ENCODE measurements around the gene HIVEP3. TPM values are rescaled to one million over a fixed set of nuclear protein-coding genes. Genes with fewer than 3 reads are reported as not detected.

The HIVEP3 gene
- total RNA-seq, 1 experiment from 2014 or later = 0.55 TPM

DNA sequence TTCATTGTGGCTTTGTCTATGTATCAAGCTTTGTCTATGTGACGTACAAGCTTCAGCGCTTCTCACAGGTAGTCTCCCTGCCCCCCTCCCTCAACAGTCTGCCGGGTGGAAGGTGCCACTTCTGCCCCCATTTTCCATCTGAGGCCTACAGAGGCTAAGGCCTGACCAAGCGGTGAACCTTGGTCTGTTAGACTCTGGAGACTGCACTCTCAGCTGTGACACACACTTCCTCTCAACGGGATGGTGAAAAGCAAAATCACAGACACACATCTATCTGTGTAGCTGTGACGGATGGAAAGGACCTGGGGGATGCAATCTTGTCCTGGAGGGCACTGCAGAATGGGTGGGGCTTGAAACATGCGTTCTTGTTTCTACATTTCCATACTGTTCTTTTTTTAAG lies 281.4 kb downstream of the HIVEP3 start:
- Mint-ChIP-seq H3K27me3 (ENCODE audit: low read depth) (no peaks in the 10 kb centered on the region), H3K4me1 (peaks cover 5% of the 10 kb centered on the region), H3K27ac (no peak overlapping the region), H3K9me3 (no peaks in the 10 kb centered on the region), H3K36me3 (no peaks in the 10 kb centered on the region), H3K4me3 (no peak overlapping the region)
- TF ChIP-seq ZNF425 (CRISPR knock-in tag; conservative IDR thresholded peaks at IDR 0.05) (no peak), NR1H2 (CRISPR knock-in tag; IDR thresholded peaks at IDR 0.05) (no peak), ZNF232 (CRISPR knock-in tag; IDR thresholded peaks at IDR 0.05) (no peak), ZNF138 (CRISPR knock-in tag; conservative IDR thresholded peaks at IDR 0.05) (no peak), FOXK1 (CRISPR knock-in tag; IDR thresholded peaks at IDR 0.05) (no peak), TCF7 (CRISPR knock-in tag; IDR thresholded peaks at IDR 0.05; ENCODE audit: low read depth) (no peak), ZNF396 (CRISPR knock-in tag; IDR thresholded peaks at IDR 0.05; ENCODE audit: borderline replicate concordance) (no peak), GRHL2 (CRISPR knock-in tag; IDR thresholded peaks at IDR 0.05; ENCODE audit: insufficient replicate concordance, severe bottlenecking) (no peak), SP1 (CRISPR knock-in tag; conservative IDR thresholded peaks at IDR 0.05) (no peak), ZNF263 (CRISPR knock-in tag; IDR thresholded peaks at IDR 0.05; ENCODE audit: low read depth) (no peak), NR2C2 (CRISPR knock-in tag; IDR thresholded peaks at IDR 0.05) (no peak)
- TF ChIP-seq, protein P1, sequence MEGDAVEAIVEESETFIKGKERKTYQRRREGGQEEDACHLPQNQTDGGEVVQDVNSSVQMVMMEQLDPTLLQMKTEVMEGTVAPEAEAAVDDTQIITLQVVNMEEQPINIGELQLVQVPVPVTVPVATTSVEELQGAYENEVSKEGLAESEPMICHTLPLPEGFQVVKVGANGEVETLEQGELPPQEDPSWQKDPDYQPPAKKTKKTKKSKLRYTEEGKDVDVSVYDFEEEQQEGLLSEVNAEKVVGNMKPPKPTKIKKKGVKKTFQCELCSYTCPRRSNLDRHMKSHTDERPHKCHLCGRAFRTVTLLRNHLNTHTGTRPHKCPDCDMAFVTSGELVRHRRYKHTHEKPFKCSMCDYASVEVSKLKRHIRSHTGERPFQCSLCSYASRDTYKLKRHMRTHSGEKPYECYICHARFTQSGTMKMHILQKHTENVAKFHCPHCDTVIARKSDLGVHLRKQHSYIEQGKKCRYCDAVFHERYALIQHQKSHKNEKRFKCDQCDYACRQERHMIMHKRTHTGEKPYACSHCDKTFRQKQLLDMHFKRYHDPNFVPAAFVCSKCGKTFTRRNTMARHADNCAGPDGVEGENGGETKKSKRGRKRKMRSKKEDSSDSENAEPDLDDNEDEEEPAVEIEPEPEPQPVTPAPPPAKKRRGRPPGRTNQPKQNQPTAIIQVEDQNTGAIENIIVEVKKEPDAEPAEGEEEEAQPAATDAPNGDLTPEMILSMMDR (IDR thresholded peaks at IDR 0.05) = no peak
- TF ChIP-seq, protein P2, sequence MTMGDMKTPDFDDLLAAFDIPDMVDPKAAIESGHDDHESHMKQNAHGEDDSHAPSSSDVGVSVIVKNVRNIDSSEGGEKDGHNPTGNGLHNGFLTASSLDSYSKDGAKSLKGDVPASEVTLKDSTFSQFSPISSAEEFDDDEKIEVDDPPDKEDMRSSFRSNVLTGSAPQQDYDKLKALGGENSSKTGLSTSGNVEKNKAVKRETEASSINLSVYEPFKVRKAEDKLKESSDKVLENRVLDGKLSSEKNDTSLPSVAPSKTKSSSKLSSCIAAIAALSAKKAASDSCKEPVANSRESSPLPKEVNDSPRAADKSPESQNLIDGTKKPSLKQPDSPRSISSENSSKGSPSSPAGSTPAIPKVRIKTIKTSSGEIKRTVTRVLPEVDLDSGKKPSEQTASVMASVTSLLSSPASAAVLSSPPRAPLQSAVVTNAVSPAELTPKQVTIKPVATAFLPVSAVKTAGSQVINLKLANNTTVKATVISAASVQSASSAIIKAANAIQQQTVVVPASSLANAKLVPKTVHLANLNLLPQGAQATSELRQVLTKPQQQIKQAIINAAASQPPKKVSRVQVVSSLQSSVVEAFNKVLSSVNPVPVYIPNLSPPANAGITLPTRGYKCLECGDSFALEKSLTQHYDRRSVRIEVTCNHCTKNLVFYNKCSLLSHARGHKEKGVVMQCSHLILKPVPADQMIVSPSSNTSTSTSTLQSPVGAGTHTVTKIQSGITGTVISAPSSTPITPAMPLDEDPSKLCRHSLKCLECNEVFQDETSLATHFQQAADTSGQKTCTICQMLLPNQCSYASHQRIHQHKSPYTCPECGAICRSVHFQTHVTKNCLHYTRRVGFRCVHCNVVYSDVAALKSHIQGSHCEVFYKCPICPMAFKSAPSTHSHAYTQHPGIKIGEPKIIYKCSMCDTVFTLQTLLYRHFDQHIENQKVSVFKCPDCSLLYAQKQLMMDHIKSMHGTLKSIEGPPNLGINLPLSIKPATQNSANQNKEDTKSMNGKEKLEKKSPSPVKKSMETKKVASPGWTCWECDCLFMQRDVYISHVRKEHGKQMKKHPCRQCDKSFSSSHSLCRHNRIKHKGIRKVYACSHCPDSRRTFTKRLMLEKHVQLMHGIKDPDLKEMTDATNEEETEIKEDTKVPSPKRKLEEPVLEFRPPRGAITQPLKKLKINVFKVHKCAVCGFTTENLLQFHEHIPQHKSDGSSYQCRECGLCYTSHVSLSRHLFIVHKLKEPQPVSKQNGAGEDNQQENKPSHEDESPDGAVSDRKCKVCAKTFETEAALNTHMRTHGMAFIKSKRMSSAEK (CRISPR knock-in tag; IDR thresholded peaks at IDR 0.05; ENCODE audit: borderline replicate concordance) = no peak
- TF ChIP-seq, protein P3, sequence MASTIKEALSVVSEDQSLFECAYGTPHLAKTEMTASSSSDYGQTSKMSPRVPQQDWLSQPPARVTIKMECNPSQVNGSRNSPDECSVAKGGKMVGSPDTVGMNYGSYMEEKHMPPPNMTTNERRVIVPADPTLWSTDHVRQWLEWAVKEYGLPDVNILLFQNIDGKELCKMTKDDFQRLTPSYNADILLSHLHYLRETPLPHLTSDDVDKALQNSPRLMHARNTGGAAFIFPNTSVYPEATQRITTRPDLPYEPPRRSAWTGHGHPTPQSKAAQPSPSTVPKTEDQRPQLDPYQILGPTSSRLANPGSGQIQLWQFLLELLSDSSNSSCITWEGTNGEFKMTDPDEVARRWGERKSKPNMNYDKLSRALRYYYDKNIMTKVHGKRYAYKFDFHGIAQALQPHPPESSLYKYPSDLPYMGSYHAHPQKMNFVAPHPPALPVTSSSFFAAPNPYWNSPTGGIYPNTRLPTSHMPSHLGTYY (CRISPR knock-in tag; IDR thresholded peaks at IDR 0.05) = no peak
- TF ChIP-seq, protein P4, sequence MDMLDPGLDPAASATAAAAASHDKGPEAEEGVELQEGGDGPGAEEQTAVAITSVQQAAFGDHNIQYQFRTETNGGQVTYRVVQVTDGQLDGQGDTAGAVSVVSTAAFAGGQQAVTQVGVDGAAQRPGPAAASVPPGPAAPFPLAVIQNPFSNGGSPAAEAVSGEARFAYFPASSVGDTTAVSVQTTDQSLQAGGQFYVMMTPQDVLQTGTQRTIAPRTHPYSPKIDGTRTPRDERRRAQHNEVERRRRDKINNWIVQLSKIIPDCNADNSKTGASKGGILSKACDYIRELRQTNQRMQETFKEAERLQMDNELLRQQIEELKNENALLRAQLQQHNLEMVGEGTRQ (CRISPR knock-in tag; IDR thresholded peaks at IDR 0.05) = no peak
- ChIA-PET CTCF (no interaction called here), POLR2A (no interaction called here)
- DNase-seq (ENCODE audit: low spot score) = no peak
- no peak for ATAC-seq

DNA sequence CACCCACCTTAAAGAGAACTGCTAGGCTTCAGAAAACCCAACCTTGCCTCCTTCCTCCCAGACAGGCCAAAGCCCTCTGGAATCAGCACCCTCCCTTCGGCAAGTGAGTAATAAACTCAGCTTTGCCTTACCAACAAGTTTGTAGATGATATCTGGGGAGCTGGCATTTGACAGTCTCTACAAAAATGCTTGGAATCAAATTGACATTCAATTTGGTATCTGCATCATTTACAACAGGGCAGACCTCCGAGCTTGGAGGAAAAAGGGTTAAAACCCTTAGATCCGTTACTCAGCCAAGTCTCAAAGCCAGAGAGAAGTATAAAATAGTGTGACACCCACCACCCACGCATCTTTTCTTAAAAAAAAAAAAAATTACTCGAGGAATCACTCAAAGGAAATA lies 285.0 kb downstream of the HIVEP3 start:
- ATAC-seq = no peak
- ChIA-PET CTCF (no interaction called here), POLR2A (interaction anchor here (0.5 kb wide), 1 partner anchor 149 kb away, joined by 4 read pairs; no protein-coding TSS in a partner anchor)
- no peak for DNase-seq (ENCODE audit: low spot score)
- no peak overlapping the region for H3K4me3 Mint-ChIP-seq
- no peak overlapping the region for H3K27ac Mint-ChIP-seq
- H3K9me3 Mint-ChIP-seq = no peaks in the 10 kb centered on the region
- no peaks in the 10 kb centered on the region for H3K4me1 Mint-ChIP-seq
- no peaks in the 10 kb centered on the region for H3K27me3 Mint-ChIP-seq (ENCODE audit: low read depth)
- TF ChIP-seq MYBL2 (CRISPR knock-in tag; IDR thresholded peaks at IDR 0.05) (no peak), ATF2 (CRISPR knock-in tag; IDR thresholded peaks at IDR 0.05; ENCODE audit: borderline replicate concordance, low read depth) (no peak)
- no peaks in the 10 kb centered on the region for H3K36me3 Mint-ChIP-seq

All from WTC11 (cell line).